Measurements from ENCODE around the gene PROB1. TPM values are rescaled to one million over a fixed set of nuclear protein-coding genes. Genes with fewer than 3 reads are reported as not detected.
"Not testable (repeated sequence)": the region's sequence is repeated elsewhere in the genome, so short reads cannot be mapped to it uniquely, and the experiment has no call there.

Gene PROB1
- polyA plus RNA-seq, 1 experiment: 0.40 TPM

- no peak for TF ChIP-seq CTCF (IDR thresholded peaks at IDR 0.05; ENCODE audit: insufficient read depth, low read depth, low read length)
- POLR2A ChIA-PET: no interaction called here
- DNase-seq (ENCODE audit: low read depth): no peak
- no peak overlapping the region for H3K4me3 ChIP-seq (ENCODE audit: low read depth, low read length)
- no peaks in the 10 kb centered on the region for H3K27me3 ChIP-seq (ENCODE audit: control insufficient read depth, insufficient read depth, low read length)
- peaks cover 4% of the 10 kb centered on the region for H3K36me3 ChIP-seq (ENCODE audit: control insufficient read depth, insufficient read depth, low read length)
- CTCF ChIA-PET: interaction anchor here (1.0 to 1.3 kb wide), 2 partner anchors 9 to 14 kb away, joined by 3 read pairs; no protein-coding TSS in a partner anchor
Measured at GRCh38 chr5:139360384-139360783, 34.5 kb downstream of the PROB1 start.

GRCh38 chr5:139358064-139358463 is 36.8 kb downstream of the PROB1 start:
- 0 out of 2 replicates have a peak, but pooled peaks cover 1% of the 10 kb centered on the region for H3K36me3 ChIP-seq (ENCODE audit: control insufficient read depth, insufficient read depth, low read length)
- TF ChIP-seq CTCF (IDR thresholded peaks at IDR 0.05; ENCODE audit: insufficient read depth, low read depth, low read length): no peak
- POLR2A ChIA-PET: no interaction called here
- no peak overlapping the region for H3K4me3 ChIP-seq (ENCODE audit: low read depth, low read length)
- CTCF ChIA-PET: no interaction called here
- no peak for DNase-seq (ENCODE audit: low read depth)
- H3K27me3 ChIP-seq (ENCODE audit: control insufficient read depth, insufficient read depth, low read length): no peaks in the 10 kb centered on the region

- H3K27me3 ChIP-seq (ENCODE audit: control insufficient read depth, insufficient read depth, low read length); H3K36me3 ChIP-seq (ENCODE audit: control insufficient read depth, insufficient read depth, low read length); POLR2A ChIA-PET; DNase-seq (ENCODE audit: low read depth); H3K4me3 ChIP-seq (ENCODE audit: low read depth, low read length): not testable (repeated sequence)
- CTCF ChIA-PET: interaction anchor here (1.6 kb wide), 1 partner anchor 14 kb away, joined by 6 read pairs; the partner anchor contains the start of gene PAIP2
Measured at GRCh38 chr5:139355900-139356299, 39.0 kb downstream of the PROB1 start.

- TF ChIP-seq CTCF (IDR thresholded peaks at IDR 0.05; ENCODE audit: insufficient read depth, low read depth, low read length): no peak
- Histone ChIP-seq H3K27me3 (ENCODE audit: control insufficient read depth, insufficient read depth, low read length) (no peaks in the 10 kb centered on the region), H3K36me3 (ENCODE audit: control insufficient read depth, insufficient read depth, low read length) (0 out of 2 replicates have a peak, but pooled peaks cover 1% of the 10 kb centered on the region), H3K4me3 (ENCODE audit: low read depth, low read length) (no peak overlapping the region)
- ChIA-PET POLR2A (no interaction called here), CTCF (interaction anchor here (1.2 to 1.4 kb wide), 2 partner anchors 13 to 60 kb away, joined by 3 to 4 read pairs; partner anchors contain the start of gene PAIP2)
- DNase-seq (ENCODE audit: low read depth): no peak
Measured at GRCh38 chr5:139354186-139354585, 40.7 kb downstream of the PROB1 start.

GRCh38 chr5:139347863-139348262 is 47.0 kb downstream of the PROB1 start:
- POLR2A ChIA-PET; DNase-seq (ENCODE audit: low read depth); H3K36me3 ChIP-seq (ENCODE audit: control insufficient read depth, insufficient read depth, low read length); CTCF ChIA-PET; H3K4me3 ChIP-seq (ENCODE audit: low read depth, low read length); H3K27me3 ChIP-seq (ENCODE audit: control insufficient read depth, insufficient read depth, low read length): not testable (repeated sequence)

GRCh38 chr5:139345442-139345841 is 49.5 kb downstream of the PROB1 start:
- DNase-seq (ENCODE audit: low read depth); H3K36me3 ChIP-seq (ENCODE audit: control insufficient read depth, insufficient read depth, low read length); H3K4me3 ChIP-seq (ENCODE audit: low read depth, low read length); CTCF ChIA-PET; H3K27me3 ChIP-seq (ENCODE audit: control insufficient read depth, insufficient read depth, low read length); POLR2A ChIA-PET: not testable (repeated sequence)

- no peak for DNase-seq (ENCODE audit: low read depth)
- CTCF ChIA-PET: no interaction called here
- no peak for TF ChIP-seq CTCF (IDR thresholded peaks at IDR 0.05; ENCODE audit: insufficient read depth, low read depth, low read length)
- Histone ChIP-seq H3K36me3 (ENCODE audit: control insufficient read depth, insufficient read depth, low read length) (no peaks in the 10 kb centered on the region), H3K4me3 (ENCODE audit: low read depth, low read length) (no peak overlapping the region), H3K27me3 (ENCODE audit: control insufficient read depth, insufficient read depth, low read length) (no peaks in the 10 kb centered on the region)
- POLR2A ChIA-PET: interaction anchor here (0.6 to 0.7 kb wide), 2 partner anchors 25 to 264 kb away, joined by 3 to 4 read pairs; no protein-coding TSS in a partner anchor
Measured at GRCh38 chr5:139344177-139344576, 50.7 kb downstream of the PROB1 start.
